Measurements from ENCODE around the gene PDZD11.

The PDZD11 gene

DNA sequence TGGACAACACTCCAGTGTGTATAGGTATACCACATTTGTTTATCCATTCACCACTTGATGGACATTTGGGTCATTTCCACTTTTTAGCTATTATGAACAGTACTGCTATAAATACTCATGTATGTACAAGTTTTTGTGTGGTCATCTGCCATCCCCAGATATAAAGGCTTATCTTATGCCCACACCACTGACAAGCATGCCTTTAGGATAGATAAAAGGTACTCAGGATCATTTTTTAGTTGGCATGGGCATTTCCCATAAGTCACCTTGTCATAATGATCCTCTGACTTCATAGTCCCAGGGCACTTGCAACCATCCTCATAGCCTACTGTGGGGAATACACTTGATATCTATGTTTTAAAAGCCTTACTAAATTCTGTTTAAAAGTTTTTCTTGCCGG lies 49.0 kb downstream of the PDZD11 start:
- TF ChIP-seq EGR1 (IDR thresholded peaks at IDR 0.05) (no peak), TEAD4 (IDR thresholded peaks at IDR 0.05) (no peak), YY1 (IDR thresholded peaks at IDR 0.05; ENCODE audit: low read depth) (no peak), CREB1 (IDR thresholded peaks at IDR 0.05; ENCODE audit: low read depth) (no peak), TCF12 (IDR thresholded peaks at IDR 0.05; ENCODE audit: low read depth) (no peak), EP300 (IDR thresholded peaks at IDR 0.05; ENCODE audit: borderline replicate concordance) (no peak), RAD21 (IDR thresholded peaks at IDR 0.05; ENCODE audit: low read depth) (no peak), NFIC (IDR thresholded peaks at IDR 0.05) (no peak), FOXM1 (IDR thresholded peaks at IDR 0.05; ENCODE audit: borderline replicate concordance, low read depth) (no peak), TAF1 (IDR thresholded peaks at IDR 0.05; ENCODE audit: low read depth) (no peak), ZBTB7A (IDR thresholded peaks at IDR 0.05; ENCODE audit: low read depth) (no peak), CEBPB (IDR thresholded peaks at IDR 0.05) (no peak)
- TF ChIP-seq, protein P1, sequence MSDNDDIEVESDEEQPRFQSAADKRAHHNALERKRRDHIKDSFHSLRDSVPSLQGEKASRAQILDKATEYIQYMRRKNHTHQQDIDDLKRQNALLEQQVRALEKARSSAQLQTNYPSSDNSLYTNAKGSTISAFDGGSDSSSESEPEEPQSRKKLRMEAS (IDR thresholded peaks at IDR 0.05) = no peak
- TF ChIP-seq, protein P2, sequence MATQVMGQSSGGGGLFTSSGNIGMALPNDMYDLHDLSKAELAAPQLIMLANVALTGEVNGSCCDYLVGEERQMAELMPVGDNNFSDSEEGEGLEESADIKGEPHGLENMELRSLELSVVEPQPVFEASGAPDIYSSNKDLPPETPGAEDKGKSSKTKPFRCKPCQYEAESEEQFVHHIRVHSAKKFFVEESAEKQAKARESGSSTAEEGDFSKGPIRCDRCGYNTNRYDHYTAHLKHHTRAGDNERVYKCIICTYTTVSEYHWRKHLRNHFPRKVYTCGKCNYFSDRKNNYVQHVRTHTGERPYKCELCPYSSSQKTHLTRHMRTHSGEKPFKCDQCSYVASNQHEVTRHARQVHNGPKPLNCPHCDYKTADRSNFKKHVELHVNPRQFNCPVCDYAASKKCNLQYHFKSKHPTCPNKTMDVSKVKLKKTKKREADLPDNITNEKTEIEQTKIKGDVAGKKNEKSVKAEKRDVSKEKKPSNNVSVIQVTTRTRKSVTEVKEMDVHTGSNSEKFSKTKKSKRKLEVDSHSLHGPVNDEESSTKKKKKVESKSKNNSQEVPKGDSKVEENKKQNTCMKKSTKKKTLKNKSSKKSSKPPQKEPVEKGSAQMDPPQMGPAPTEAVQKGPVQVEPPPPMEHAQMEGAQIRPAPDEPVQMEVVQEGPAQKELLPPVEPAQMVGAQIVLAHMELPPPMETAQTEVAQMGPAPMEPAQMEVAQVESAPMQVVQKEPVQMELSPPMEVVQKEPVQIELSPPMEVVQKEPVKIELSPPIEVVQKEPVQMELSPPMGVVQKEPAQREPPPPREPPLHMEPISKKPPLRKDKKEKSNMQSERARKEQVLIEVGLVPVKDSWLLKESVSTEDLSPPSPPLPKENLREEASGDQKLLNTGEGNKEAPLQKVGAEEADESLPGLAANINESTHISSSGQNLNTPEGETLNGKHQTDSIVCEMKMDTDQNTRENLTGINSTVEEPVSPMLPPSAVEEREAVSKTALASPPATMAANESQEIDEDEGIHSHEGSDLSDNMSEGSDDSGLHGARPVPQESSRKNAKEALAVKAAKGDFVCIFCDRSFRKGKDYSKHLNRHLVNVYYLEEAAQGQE (IDR thresholded peaks at IDR 0.05; ENCODE audit: low read depth) = no peak
- TF ChIP-seq, protein P3, sequence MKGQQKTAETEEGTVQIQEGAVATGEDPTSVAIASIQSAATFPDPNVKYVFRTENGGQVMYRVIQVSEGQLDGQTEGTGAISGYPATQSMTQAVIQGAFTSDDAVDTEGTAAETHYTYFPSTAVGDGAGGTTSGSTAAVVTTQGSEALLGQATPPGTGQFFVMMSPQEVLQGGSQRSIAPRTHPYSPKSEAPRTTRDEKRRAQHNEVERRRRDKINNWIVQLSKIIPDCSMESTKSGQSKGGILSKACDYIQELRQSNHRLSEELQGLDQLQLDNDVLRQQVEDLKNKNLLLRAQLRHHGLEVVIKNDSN (IDR thresholded peaks at IDR 0.05) = no peak
